Effector memory CD4-positive, alpha-beta T cell (primary cell): ENCODE data around the gene CD274.
"Not testable (repeated sequence)": the region's sequence is repeated elsewhere in the genome, so short reads cannot be mapped to it uniquely, and the experiment has no call there.

Experiments
- DNase-seq, 3 donors: peaks; one replicate each; pipeline ENCODE4 v3.0.0-alpha.2; 2020
- H3K27ac ChIP-seq: 2 replicates; pipeline ENCODE4 v1.7.0; 2013; ENCODE audit warnings: mild to moderate bottlenecking, low read length, moderate library complexity; ENCODE audit not compliant: insufficient read depth, poor library complexity, severe bottlenecking
- H3K27me3 ChIP-seq: replicated peaks from 2 replicates; pipeline ENCODE4 v1.7.0; 2013; ENCODE audit warnings: mild to moderate bottlenecking, low read length; ENCODE audit not compliant: insufficient read depth, control insufficient read depth, poor library complexity, severe bottlenecking
- H3K36me3 ChIP-seq: 2 replicates; pipeline ENCODE4 v1.7.0; 2013; ENCODE audit warnings: mild to moderate bottlenecking, low read length, moderate library complexity; ENCODE audit not compliant: control insufficient read depth, insufficient read depth
- H3K4me1 ChIP-seq: 2 replicates; pipeline ENCODE4 v1.7.0; 2013; ENCODE audit warnings: low read length, mild to moderate bottlenecking; ENCODE audit not compliant: control insufficient read depth, insufficient read depth, poor library complexity, severe bottlenecking
- H3K4me3 ChIP-seq: 2 replicates; pipeline ENCODE4 v1.7.0; 2013; ENCODE audit warnings: low read length, low read depth, mild to moderate bottlenecking; ENCODE audit not compliant: insufficient read depth, poor library complexity, severe bottlenecking
- H3K9me3 ChIP-seq: 2 replicates; pipeline ENCODE4 v1.7.0; 2013; ENCODE audit warnings: mild to moderate bottlenecking, low read length, moderate library complexity; ENCODE audit not compliant: control insufficient read depth

Gene CD274

GRCh38 chr9:5464831-5465330 is 14.5 kb downstream of the CD274 start:
- H3K4me1 ChIP-seq, H3K27ac ChIP-seq, DNase-seq, H3K27me3 ChIP-seq, H3K9me3 ChIP-seq, H3K4me3 ChIP-seq: not testable (repeated sequence)
- peaks cover 51% of the 10 kb centered on the region for H3K36me3 ChIP-seq

- no peaks in the 10 kb centered on the region for H3K9me3 ChIP-seq
- H3K4me3 ChIP-seq = no peak overlapping the region
- DNase-seq = no peak
- no peak overlapping the region for H3K27ac ChIP-seq
- H3K36me3 ChIP-seq = peaks cover 51% of the 10 kb centered on the region
- no peaks in the 10 kb centered on the region for H3K4me1 ChIP-seq
- H3K27me3 ChIP-seq = no peaks in the 10 kb centered on the region
Measured at GRCh38 chr9:5466005-5466404, 15.7 kb downstream of the CD274 start.

- no peaks in the 10 kb centered on the region for H3K9me3 ChIP-seq
- no peak overlapping the region for H3K4me3 ChIP-seq
- no peaks in the 10 kb centered on the region for H3K4me1 ChIP-seq
- DNase-seq = no peak
- H3K36me3 ChIP-seq = peaks cover 51% of the 10 kb centered on the region
- H3K27ac ChIP-seq = no peak overlapping the region
- no peaks in the 10 kb centered on the region for H3K27me3 ChIP-seq
Measured at GRCh38 chr9:5466766-5467165, 16.4 kb downstream of the CD274 start.

GRCh38 chr9:5468850-5469249 is 18.5 kb downstream of the CD274 start:
- Histone ChIP-seq H3K9me3 (no peaks in the 10 kb centered on the region), H3K27me3 (no peaks in the 10 kb centered on the region), H3K4me3 (no peak overlapping the region), H3K4me1 (no peaks in the 10 kb centered on the region), H3K27ac (no peak overlapping the region), H3K36me3 (peaks cover 37% of the 10 kb centered on the region)
- no peak for DNase-seq

GRCh38 chr9:5470122-5470521 is 19.8 kb downstream of the CD274 start:
- Histone ChIP-seq H3K4me3 (no peak overlapping the region), H3K36me3 (peaks cover 28% of the 10 kb centered on the region), H3K27me3 (no peaks in the 10 kb centered on the region), H3K9me3 (no peaks in the 10 kb centered on the region), H3K4me1 (no peaks in the 10 kb centered on the region), H3K27ac (no peak overlapping the region)
- DNase-seq = no peak

- Histone ChIP-seq H3K4me1 (no peaks in the 10 kb centered on the region), H3K36me3 (peaks cover 22% of the 10 kb centered on the region), H3K27me3 (no peaks in the 10 kb centered on the region), H3K9me3 (no peaks in the 10 kb centered on the region), H3K27ac (no peak overlapping the region), H3K4me3 (no peak overlapping the region)
- DNase-seq = no peak
Measured at GRCh38 chr9:5470816-5471215, 20.5 kb downstream of the CD274 start.

- not testable (repeated sequence) for H3K4me1 ChIP-seq, DNase-seq, H3K27ac ChIP-seq, H3K27me3 ChIP-seq, H3K36me3 ChIP-seq, H3K9me3 ChIP-seq, H3K4me3 ChIP-seq
Measured at GRCh38 chr9:5475611-5476010, 25.3 kb downstream of the CD274 start.

- no peaks in the 10 kb centered on the region for H3K4me1 ChIP-seq
- H3K27ac ChIP-seq = no peak overlapping the region
- H3K9me3 ChIP-seq = no peaks in the 10 kb centered on the region
- no peaks in the 10 kb centered on the region for H3K36me3 ChIP-seq
- H3K4me3 ChIP-seq = no peak overlapping the region
- DNase-seq = no peak
- no peaks in the 10 kb centered on the region for H3K27me3 ChIP-seq
Measured at GRCh38 chr9:5478206-5478605, 27.9 kb downstream of the CD274 start.

- Histone ChIP-seq H3K4me3 (no peak overlapping the region), H3K36me3 (no peaks in the 10 kb centered on the region), H3K27me3 (no peaks in the 10 kb centered on the region), H3K9me3 (no peaks in the 10 kb centered on the region), H3K27ac (no peak overlapping the region), H3K4me1 (no peaks in the 10 kb centered on the region)
- DNase-seq = no peak
Measured at GRCh38 chr9:5479994-5480694, 29.8 kb downstream of the CD274 start.

- Histone ChIP-seq H3K4me3 (no peak overlapping the region), H3K4me1 (no peaks in the 10 kb centered on the region), H3K27ac (no peak overlapping the region), H3K9me3 (no peaks in the 10 kb centered on the region), H3K36me3 (no peaks in the 10 kb centered on the region), H3K27me3 (no peaks in the 10 kb centered on the region)
- no peak for DNase-seq
Measured at GRCh38 chr9:5480919-5481318, 30.6 kb downstream of the CD274 start.
